Small intestine (tissue), 7 donors: Measurements from ENCODE around the gene EPN3. TPM values are rescaled to one million over a fixed set of nuclear protein-coding genes. Genes with fewer than 3 reads are reported as not detected.

Experiments
- DNase-seq, 2 donors: peaks; one replicate each; pipeline versions ENCODE4 v3.0.0 to v3.0.0-alpha.2; 2013
- FAIRE-seq: peaks from 2 replicates; lab custom pipeline; 2012; peaks lifted over from hg19 to GRCh38; lab: Jason Lieb, UNC
- H3K27ac ChIP-seq, 3 donors: one replicate each; pipeline ENCODE4 v1.5.1; 2013; ENCODE audit warnings: low read length in 2 of 3, mild to moderate bottlenecking in 2 of 3, control low read depth in 1 of 3, inconsistent platforms in 1 of 3, low read depth in 1 of 3, moderate library complexity in 1 of 3
- H3K27me3 ChIP-seq, 3 donors: one replicate each; pipeline ENCODE4 v1.6.1; 2013; ENCODE audit warnings: low read length in 3 of 3, inconsistent platforms in 1 of 3; ENCODE audit not compliant: control insufficient read depth in 3 of 3, insufficient read depth in 3 of 3
- H3K36me3 ChIP-seq, 3 donors: one replicate each; pipeline ENCODE4 v1.6.1; 2013; ENCODE audit warnings: low read length in 3 of 3, inconsistent platforms in 1 of 3, low read depth in 1 of 3, mild to moderate bottlenecking in 1 of 3, moderate library complexity in 1 of 3; ENCODE audit not compliant: control insufficient read depth in 3 of 3, insufficient read depth in 2 of 3
- H3K4me1 ChIP-seq, 3 donors: one replicate each; pipeline ENCODE4 v1.6.1; 2013; ENCODE audit warnings: low read length in 2 of 3, inconsistent platforms in 1 of 3, low read depth in 1 of 3, mild to moderate bottlenecking in 1 of 3, moderate library complexity in 1 of 3; ENCODE audit not compliant: control insufficient read depth in 3 of 3, insufficient read depth in 2 of 3
- H3K4me3 ChIP-seq, 3 donors: one replicate each; pipeline ENCODE4 v1.5.1; 2013; ENCODE audit warnings: low read length in 3 of 3, control low read depth in 1 of 3, inconsistent platforms in 1 of 3, low read depth in 1 of 3, mild to moderate bottlenecking in 1 of 3, moderate library complexity in 1 of 3
- H3K9me3 ChIP-seq, 2 donors: one replicate each; pipeline ENCODE4 v1.6.1; 2013; ENCODE audit warnings: low read depth in 1 of 2, low read length in 1 of 2; ENCODE audit not compliant: control insufficient read depth in 2 of 2, insufficient read depth in 1 of 2
- WGBS, 3 donors: extraction: QIAGEN DNeasy Blood & Tissue Kit; methylation state at CpG; one replicate each; pipeline ENCODE4 v1.1.7; 2013; 5-methylcytosine and 5-hydroxymethylcytosine counted together
- polyA plus RNA-seq, 4 donors: library from polyadenylated mRNA; stranded (reverse) in 3 of 4; unstranded in 1 of 4; fragments of 200-250 nt in 3 of 4; fragments of 120-200 nt in 1 of 4; gene quantifications; one replicate each; pipeline versions ENCODE4 v1.2.1 to v1.2.3, GENCODE V29; 2013
- donor health status: healthy with polysubstance abuse.
- donor health status: control.
- donor health status: control.
- donor health status: Bipolar disorder and iron deficiency.
- donor health status: healthy.

Gene EPN3
- polyA plus RNA-seq, 4 donors: 5.4 to 28.1 (median 11.5) TPM

DNA sequence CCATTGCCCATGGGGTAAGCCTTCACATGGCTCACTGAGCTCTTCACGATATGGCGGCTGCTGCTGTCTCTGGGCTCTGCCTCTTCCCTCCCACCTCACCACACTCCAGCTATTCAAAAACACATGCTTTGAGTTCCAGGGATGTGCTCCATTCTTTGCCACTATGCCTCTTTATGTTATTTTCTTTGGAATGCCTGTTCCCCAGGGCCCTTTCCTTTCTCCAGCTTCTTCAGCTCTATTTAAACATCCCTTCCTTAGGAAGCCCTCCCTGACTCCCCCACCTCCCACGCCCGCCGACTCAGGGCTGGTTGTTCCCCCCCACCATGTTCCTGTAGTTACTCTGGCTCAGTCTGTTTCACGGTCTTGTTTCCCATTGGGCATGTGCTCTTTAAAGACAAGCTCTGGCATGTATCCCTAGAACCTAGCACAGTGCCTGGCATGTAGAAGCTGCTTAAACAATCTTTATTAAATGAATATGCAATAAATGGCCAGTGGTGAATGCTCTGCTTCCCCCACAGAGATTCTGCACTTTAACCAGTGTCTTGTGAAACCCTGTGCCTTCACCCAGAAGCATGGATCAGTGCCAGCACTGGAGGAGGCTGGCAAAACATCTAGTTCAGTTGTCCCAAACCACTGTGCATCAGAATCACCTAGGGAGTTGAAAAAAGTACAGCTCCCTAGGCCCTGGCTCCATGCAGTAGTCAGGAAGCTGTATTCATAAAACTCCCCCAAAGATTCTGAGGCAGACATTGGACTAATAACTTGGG lies 17.4 kb upstream of the EPN3 start:
- DNase-seq: peak in 1 of 2 donors; percentile 64
- no peaks in the 10 kb centered on the region for H3K9me3 ChIP-seq
- peaks cover 0 to 14% (median 5%) of the 10 kb centered on the region in 3 donors for H3K4me1 ChIP-seq
- no peaks in the 10 kb centered on the region for H3K36me3 ChIP-seq
- no peaks in the 10 kb centered on the region for H3K27me3 ChIP-seq
- WGBS, 3 donors: 73 to 92% (median 81%) methylated on average over 6 of the region's 6 CpGs
- H3K27ac ChIP-seq: no peak overlapping the region
- no peak for FAIRE-seq
- no peak overlapping the region for H3K4me3 ChIP-seq

DNA sequence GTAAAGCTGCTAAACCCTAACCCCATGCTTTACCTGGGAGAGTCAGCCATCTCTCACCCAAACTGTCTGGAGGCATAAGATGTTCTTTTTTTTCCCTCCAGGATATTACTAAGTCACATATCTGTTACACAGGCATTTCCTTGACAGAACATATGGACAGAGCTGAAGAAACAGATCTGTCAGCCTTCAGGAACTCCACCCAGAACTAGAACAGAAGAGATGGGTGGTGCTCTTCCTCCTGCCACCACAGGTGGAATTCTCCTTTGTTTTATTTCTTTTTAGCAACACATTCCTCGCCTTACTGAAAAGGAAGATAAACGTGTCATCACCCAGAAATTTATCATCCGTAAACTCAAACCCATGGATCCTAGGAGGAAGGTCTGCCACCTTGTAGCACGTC lies 15.5 kb upstream of the EPN3 start:
- Histone ChIP-seq H3K36me3 (no peaks in the 10 kb centered on the region), H3K27me3 (no peaks in the 10 kb centered on the region), H3K9me3 (no peaks in the 10 kb centered on the region), H3K4me1 (peaks cover 0 to 7% (median 4%) of the 10 kb centered on the region in 3 donors), H3K27ac (no peak overlapping the region), H3K4me3 (no peak overlapping the region)
- WGBS, 3 donors: 84 to 95% (median 85%) methylated on average over 4 of the region's 4 CpGs
- FAIRE-seq (no peak), DNase-seq (no peak)

DNA sequence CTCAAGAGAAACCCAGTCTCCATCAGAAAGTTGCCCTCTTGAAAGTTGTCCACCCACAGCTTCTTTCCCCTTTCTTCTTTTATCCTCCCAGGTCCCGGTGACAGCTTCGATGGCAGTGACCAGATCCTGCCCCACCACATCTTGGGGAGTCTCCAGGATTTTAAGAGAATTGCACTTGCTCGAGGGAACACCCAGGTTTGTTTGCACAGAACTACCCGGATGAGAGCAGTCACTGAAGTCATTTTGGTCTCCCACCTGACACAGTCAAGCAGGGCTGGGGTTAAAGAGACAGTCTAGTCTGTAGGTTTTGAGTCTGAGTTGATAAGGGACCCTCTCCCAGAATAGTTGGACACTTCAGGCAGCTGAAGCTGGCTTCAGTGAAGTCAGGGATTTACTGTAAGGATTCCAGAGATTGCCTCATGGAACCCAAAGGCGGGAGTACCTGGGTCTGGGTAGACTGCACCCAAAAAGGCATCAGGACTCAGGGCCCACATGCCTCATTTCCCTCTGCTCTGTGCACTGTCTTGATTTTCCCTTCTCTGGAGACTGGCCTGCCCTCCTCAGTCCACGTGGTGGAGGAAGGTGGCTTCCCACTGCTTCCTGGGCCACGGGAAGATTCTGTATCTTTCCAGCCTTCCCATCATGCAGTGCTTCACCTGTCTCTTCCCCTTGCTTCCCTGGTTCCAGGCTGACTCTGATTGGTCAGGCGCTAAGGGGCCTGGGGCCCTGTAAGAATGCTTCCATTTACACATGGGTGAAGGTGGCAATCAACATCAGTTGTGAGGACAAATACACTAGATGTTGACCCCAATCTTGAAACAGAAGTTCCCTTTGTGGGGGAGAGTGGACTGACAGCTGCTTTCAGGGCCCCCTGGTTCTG lies 14.8 kb upstream of the EPN3 start:
- H3K4me3 ChIP-seq: no peak overlapping the region
- no peaks in the 10 kb centered on the region for H3K36me3 ChIP-seq
- H3K9me3 ChIP-seq: no peaks in the 10 kb centered on the region
- no peak for FAIRE-seq
- WGBS, 3 donors: 67 to 76% (median 75%) methylated on average over 8 of the region's 8 CpGs
- no peak for DNase-seq
- H3K27ac ChIP-seq: peak overlapping the region in 1 of 3 donors; percentile 6
- no peaks in the 10 kb centered on the region for H3K27me3 ChIP-seq
- peaks cover 0 to 4% (median 3%) of the 10 kb centered on the region in 3 donors for H3K4me1 ChIP-seq

DNA sequence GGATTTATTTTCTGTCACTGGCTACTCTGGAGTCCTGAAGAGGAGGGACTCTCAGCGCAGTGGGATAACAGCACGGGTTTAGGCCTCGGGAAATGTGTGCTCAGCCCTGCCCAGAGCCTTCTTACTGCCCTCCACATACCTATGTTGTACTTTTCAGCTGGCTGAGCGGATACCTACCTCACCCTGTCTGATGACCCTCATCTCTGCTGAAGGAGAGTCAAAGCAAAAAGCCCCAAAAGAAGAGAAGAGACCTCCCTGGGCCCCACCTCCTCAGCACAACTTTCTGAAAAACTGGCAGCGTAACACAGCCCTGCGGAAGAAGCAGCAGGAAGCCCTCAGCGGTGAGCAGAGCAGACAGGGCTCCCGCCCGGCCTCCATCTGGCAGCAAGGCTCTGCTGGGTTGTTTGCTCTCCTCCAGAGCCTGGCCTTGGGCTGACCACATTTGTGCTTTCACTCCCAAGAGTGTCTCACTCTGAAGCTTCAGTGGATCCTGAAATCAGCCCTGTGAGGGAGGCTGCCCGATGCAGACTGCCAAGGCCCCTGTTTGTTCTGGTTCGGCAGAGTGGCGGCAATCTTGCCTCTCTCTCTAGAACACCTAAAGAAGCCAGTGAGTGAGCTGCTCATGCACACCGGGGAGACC lies 14.0 kb upstream of the EPN3 start:
- DNase-seq: no peak
- Histone ChIP-seq H3K27ac (peak overlapping the region in 1 of 3 donors; percentile 6), H3K4me1 (peaks cover 0 to 4% (median 3%) of the 10 kb centered on the region in 3 donors), H3K9me3 (no peaks in the 10 kb centered on the region), H3K27me3 (no peaks in the 10 kb centered on the region), H3K36me3 (no peaks in the 10 kb centered on the region), H3K4me3 (no peak overlapping the region)
- no peak for FAIRE-seq
- 78 to 88% (median 82%) methylated on average over 13 of the region's 13 CpGs for WGBS, 3 donors

DNA sequence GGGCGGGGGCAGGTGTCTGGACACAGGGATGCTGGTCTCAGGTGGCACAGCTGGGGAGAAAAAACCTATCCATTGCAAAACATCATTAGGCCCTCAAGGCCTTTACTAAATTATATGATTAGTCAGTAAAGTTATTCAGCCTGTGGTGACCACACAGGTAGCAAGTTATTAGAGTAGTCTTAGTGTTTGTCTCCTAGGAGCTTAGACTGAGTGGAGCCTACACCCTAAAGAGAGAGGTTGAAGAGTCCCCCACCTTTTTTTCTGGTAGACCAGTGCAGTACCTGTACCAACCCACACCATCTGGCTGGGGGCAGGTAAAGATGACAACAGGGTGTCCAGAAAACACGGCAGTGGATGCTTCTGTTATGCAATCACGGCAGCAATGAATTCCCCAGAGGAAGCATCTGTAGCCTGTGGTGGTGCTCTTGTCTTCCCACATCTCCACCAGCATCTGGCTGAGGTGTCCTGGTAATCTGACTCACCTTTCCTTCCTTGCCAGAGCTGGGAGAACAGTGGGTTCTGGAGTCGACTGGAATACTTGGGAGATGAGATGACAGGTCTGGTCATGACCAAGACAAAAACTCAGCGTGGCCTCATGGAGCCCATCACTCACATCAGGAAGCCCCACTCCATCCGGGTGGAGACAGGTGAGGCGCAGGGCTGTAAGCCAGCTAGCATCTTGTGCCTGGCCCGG lies 13.2 kb upstream of the EPN3 start:
- FAIRE-seq (no peak), DNase-seq (no peak)
- no peaks in the 10 kb centered on the region for H3K36me3 ChIP-seq
- no peak overlapping the region for H3K4me3 ChIP-seq
- no peaks in the 10 kb centered on the region for H3K27me3 ChIP-seq
- H3K27ac ChIP-seq: no peak overlapping the region
- WGBS, 3 donors: 88 to 93% (median 91%) methylated on average over 8 of the region's 8 CpGs
- H3K9me3 ChIP-seq: no peaks in the 10 kb centered on the region
- peaks cover 0 to 4% (median 3%) of the 10 kb centered on the region in 3 donors for H3K4me1 ChIP-seq

DNA sequence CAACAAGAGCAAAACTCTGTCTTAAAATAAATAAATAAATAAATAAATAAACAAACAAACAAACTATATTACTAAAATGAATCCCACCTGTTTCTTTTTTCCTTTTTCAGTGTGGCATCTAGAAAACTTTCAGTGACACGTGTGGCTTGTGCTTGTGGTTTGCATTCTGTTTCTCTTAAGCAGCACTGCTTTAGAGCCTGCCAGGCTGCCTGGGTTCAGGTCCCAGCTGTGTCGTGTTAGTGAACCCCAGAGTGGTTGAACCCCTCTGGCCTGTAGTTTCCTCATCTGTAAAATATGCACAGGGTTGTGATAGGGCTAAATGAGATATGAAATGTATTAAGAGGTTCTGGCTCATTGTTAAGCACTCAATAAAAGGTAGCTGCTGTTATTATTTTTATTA lies 12.1 kb upstream of the EPN3 start:
- Histone ChIP-seq H3K36me3 (no peaks in the 10 kb centered on the region), H3K27me3 (no peaks in the 10 kb centered on the region), H3K4me3 (no peak overlapping the region), H3K4me1 (peaks cover 0 to 3% (median 0%) of the 10 kb centered on the region in 3 donors), H3K27ac (no peak overlapping the region), H3K9me3 (no peaks in the 10 kb centered on the region)
- 70 to 75% (median 71%) methylated on average over 2 of the region's 2 CpGs for WGBS, 3 donors
- DNase-seq (no peak), FAIRE-seq (no peak)

DNA sequence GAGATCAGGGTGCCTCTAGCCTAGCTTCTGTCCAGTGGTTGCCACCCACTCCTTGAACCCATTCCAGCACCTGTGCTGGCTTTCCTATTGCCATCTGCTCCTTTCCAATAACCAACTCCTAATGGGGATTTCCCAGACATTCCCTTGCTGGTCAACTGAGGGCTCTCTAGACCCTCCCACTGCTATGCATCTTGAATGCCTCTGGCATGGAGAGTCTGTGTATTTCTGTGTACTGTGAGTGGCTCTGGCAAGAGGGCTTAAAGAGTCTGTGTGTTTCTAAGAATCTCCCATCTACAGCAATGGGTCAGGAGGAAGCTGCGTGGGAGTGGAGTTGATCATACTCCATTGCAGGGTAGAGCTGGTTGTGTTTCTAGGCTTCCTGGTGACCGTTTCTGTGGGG lies 11.0 kb upstream of the EPN3 start:
- DNase-seq (no peak), FAIRE-seq (no peak)
- H3K27me3 ChIP-seq: no peaks in the 10 kb centered on the region
- no peaks in the 10 kb centered on the region for H3K9me3 ChIP-seq
- WGBS, 3 donors: 74 to 82% (median 82%) methylated on average over 2 of the region's 2 CpGs
- peaks cover 0 to 3% (median 0%) of the 10 kb centered on the region in 3 donors for H3K4me1 ChIP-seq
- no peak overlapping the region for H3K27ac ChIP-seq
- H3K36me3 ChIP-seq: no peaks in the 10 kb centered on the region
- no peak overlapping the region for H3K4me3 ChIP-seq

DNA sequence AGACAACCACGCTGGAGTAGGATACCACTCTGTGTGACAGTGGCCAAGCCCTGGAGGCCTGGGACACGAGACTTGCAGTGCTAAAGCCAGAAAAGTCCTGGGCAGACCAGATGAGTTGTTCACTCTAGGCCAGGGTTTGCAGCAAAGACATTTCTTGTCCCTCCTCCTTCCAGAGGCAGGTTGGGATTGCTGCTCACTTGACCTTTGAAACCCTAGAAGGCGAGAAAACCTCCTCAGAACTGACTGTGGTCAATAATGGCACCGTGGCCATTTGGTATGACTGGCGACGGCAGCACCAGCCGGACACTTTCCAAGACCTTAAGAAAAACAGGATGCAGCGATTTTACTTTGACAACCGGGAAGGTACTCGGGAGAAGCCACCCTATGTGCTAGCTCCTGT lies 9.8 kb upstream of the EPN3 start:
- FAIRE-seq (no peak), DNase-seq (no peak)
- no peak overlapping the region for H3K27ac ChIP-seq
- no peaks in the 10 kb centered on the region for H3K9me3 ChIP-seq
- H3K36me3 ChIP-seq: no peaks in the 10 kb centered on the region
- H3K4me3 ChIP-seq: no peak overlapping the region
- 82 to 86% (median 82%) methylated on average over 10 of the region's 10 CpGs for WGBS, 3 donors
- peaks cover 0 to 3% (median 0%) of the 10 kb centered on the region in 3 donors for H3K4me1 ChIP-seq
- no peaks in the 10 kb centered on the region for H3K27me3 ChIP-seq
